BLaER1 treated with 17β-estradiol and CSF1 and Interleukin-3, amounts not matched to agents 10 nM and 100 nM (cell line): ENCODE measurements around the gene SCAPER.

Source experiments
- H3K27ac ChIP-seq, 11 experiments: shearing (Covaris generic); formaldehyde crosslinking; 2 replicates each; pipeline ENCODE4 v1.8.1; 2022
- H3K27me3 ChIP-seq, 11 experiments: shearing (Covaris generic); formaldehyde crosslinking; 2 replicates each; pipeline ENCODE4 v1.8.1; 2022
- H3K36me3 ChIP-seq, 11 experiments: shearing (Covaris generic); formaldehyde crosslinking; 2 replicates each; pipeline ENCODE4 v1.8.1; 2022
- H3K4me1 ChIP-seq, 10 experiments: shearing (Covaris generic); formaldehyde crosslinking; 2 replicates each; pipeline ENCODE4 v1.8.1; 2022
- H3K4me2 ChIP-seq, 11 experiments: shearing (Covaris generic); formaldehyde crosslinking; 2 replicates each; pipeline ENCODE4 v1.8.1; 2022
- H3K4me3 ChIP-seq, 10 experiments: shearing (Covaris generic); formaldehyde crosslinking; 2 replicates each; pipeline ENCODE4 v1.8.1; 2022
- H3K9ac ChIP-seq, 11 experiments: shearing (Covaris generic); formaldehyde crosslinking; 2 replicates each; pipeline ENCODE4 v1.8.1; 2022
- H3K9me3 ChIP-seq, 11 experiments: shearing (Covaris generic); formaldehyde crosslinking; replicated peaks in 1 of 11; 2 replicates each; pipeline ENCODE4 v1.8.1; 2022
- H4K20me1 ChIP-seq, 11 experiments: shearing (Covaris generic); formaldehyde crosslinking; 2 replicates each; pipeline ENCODE4 v1.8.1; 2022
- Cebpa-rat ChIP-seq, 11 experiments: shearing (Covaris generic); IDR thresholded peaks; 2 replicates each; pipeline ENCODE4 v1.8.1; 2022

The SCAPER gene

DNA sequence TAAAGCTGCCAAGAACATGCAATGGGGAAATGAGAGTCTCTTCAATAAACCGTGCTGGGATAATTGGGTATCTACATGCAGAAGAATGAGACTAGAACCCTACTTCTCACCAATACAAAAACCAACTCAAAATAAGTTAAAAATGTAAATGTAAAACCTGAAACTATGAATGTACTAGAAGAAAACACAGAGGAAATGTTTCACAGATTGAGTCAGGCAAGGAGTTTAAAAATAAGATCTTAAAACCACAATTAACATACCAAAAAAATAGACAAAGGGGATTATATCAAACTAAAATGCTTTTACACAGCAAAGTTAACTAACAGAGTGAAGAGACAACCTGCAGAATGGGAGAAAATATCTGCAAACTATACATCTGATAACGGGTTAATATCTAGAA lies 478.2 kb downstream of the SCAPER start:
- no peak overlapping the region for H3K9ac ChIP-seq
- H3K9me3 ChIP-seq: peaks cover 4 to 17% (median 11%) of the 10 kb centered on the region in 11 experiments; a peak in 14 of 22 replicates
- H3K4me3 ChIP-seq: no peak overlapping the region
- H3K4me1 ChIP-seq: no peaks in the 10 kb centered on the region
- H3K27me3 ChIP-seq: no peaks in the 10 kb centered on the region
- H4K20me1 ChIP-seq: no peaks in the 10 kb centered on the region
- no peak for TF ChIP-seq Cebpa-rat (IDR thresholded peaks at IDR 0.05)
- H3K4me2 ChIP-seq: no peak overlapping the region
- peaks cover 0 to 29% (median 8%) of the 10 kb centered on the region in 11 experiments; a peak in 8 of 22 replicates for H3K36me3 ChIP-seq
- H3K27ac ChIP-seq: no peak overlapping the region

DNA sequence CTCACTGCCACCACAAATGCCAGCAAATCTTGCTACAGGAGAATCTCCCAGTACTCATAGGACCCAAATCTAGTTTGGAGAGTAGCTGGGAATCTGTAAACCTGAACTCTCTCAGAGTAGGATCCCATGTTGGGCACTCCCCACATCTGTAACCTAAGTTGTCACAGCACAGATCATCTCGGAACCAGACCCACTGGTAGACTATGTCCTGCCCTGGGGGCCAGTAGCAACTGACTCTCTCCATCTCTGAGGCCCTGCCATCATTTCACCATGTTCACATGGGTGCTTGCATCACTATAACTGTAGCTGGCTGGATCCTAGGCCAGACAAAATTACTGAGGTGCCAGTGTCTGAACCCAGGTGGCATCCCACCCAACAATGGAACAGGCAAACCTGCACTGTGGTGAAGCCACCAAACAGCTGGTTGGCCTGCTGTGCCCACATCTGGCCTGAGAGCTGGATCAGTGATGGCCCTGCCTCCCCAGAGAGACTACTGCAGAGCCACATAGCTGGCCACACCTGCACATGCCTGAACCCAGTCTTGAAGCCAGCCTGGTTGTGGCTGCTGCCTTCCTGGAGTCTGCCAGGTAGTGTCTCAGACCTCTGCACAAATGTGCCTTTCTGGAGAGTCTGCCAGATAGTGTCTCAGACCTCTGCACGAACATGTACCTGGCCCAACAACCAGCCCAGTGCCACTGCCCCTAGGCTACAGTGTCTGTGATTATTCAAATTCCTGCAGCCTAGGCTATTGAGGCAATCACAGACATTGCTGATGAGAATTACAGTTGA lies 486.6 kb downstream of the SCAPER start:
- no peak overlapping the region for H3K4me3 ChIP-seq

DNA sequence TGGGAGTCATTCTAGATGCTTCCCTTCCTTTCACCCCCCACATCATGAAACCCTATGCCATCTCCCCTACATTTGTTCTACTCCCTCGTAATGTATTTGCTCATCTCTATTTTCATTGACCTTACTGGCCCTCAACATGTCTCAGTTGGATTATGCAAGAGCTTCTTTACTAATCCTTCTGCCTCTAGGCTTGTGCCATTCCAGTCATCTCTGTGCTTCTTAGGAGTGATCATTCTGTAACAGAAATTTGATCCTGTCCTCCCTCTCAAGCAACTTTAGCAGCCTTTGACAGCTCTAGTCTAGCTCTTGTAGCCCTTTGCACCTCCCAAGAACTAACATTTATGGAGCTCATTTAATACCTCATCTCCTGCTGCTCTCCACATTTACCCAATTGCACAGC lies 503.9 kb downstream of the SCAPER start:
- H3K27me3 ChIP-seq: no peaks in the 10 kb centered on the region
- H3K4me1 ChIP-seq: no peaks in the 10 kb centered on the region
- no peak overlapping the region for H3K4me3 ChIP-seq
- H3K36me3 ChIP-seq: peaks cover 0 to 22% (median 5%) of the 10 kb centered on the region in 11 experiments; a peak in 9 of 22 replicates
- TF ChIP-seq Cebpa-rat (IDR thresholded peaks at IDR 0.05): no peak
- H4K20me1 ChIP-seq: no peaks in the 10 kb centered on the region
- 0 out of 22 replicates have a peak, but pooled peaks cover 0 to 3% (median 0%) of the 10 kb centered on the region in 11 experiments for H3K9me3 ChIP-seq
- H3K9ac ChIP-seq: no peak overlapping the region
- H3K27ac ChIP-seq: no peak overlapping the region
- H3K4me2 ChIP-seq: no peak overlapping the region

More for the DNA sequence above, 486.6 kb downstream of the SCAPER start:
- no peak overlapping the region for H3K4me2 ChIP-seq
- no peak overlapping the region for H3K27ac ChIP-seq
- H3K9me3 ChIP-seq: no peaks in the 10 kb centered on the region
- H3K4me1 ChIP-seq: no peaks in the 10 kb centered on the region
- no peaks in the 10 kb centered on the region for H3K27me3 ChIP-seq
- no peak for TF ChIP-seq Cebpa-rat (IDR thresholded peaks at IDR 0.05)
- no peaks in the 10 kb centered on the region for H3K36me3 ChIP-seq
- no peaks in the 10 kb centered on the region for H4K20me1 ChIP-seq
- H3K9ac ChIP-seq: no peak overlapping the region

DNA sequence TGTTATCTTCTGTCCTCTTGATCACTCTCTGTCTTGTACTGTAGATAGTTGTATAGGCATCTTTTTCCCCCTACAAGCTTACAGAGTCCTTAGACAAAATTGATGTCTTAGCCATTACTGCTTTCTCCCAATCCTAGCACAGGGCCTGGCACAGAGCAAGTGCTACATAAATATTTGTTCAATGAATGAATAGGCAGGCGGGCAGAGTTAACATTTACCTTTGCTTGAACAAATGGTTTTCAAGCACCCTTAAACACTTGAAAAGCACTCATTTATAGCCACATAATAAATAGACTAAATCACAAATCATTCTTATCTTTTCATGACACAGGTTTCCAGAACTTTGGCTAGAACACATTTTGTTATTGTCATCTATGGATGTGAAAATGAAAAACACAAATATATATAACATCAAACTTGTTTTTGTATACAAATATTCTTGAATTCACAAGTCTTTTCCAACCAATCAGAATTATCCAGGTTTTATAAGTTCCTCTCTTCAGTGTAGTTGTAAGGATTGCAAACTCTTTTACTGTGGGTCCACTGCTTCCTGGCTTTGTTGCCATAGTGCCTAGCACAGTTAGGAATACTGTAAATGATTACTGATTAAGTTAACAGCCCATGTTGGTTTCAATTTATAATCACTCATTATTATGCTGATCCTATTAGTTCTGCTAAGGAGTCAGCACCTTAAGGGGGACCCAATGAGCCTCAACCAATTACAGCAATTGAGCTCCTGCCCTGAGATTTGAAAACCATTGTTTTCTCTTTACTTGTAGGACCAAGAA lies 506.6 kb downstream of the SCAPER start:
- Histone ChIP-seq H3K4me2 (no peak overlapping the region), H3K27ac (no peak overlapping the region), H3K4me1 (no peaks in the 10 kb centered on the region), H3K9me3 (0 out of 22 replicates have a peak, but pooled peaks cover 0 to 3% (median 0%) of the 10 kb centered on the region in 11 experiments), H3K9ac (no peak overlapping the region), H3K4me3 (no peak overlapping the region), H3K27me3 (no peaks in the 10 kb centered on the region), H3K36me3 (peaks cover 0 to 19% (median 0%) of the 10 kb centered on the region in 11 experiments; a peak in 4 of 22 replicates), H4K20me1 (no peaks in the 10 kb centered on the region)
- TF ChIP-seq Cebpa-rat (IDR thresholded peaks at IDR 0.05): no peak

DNA sequence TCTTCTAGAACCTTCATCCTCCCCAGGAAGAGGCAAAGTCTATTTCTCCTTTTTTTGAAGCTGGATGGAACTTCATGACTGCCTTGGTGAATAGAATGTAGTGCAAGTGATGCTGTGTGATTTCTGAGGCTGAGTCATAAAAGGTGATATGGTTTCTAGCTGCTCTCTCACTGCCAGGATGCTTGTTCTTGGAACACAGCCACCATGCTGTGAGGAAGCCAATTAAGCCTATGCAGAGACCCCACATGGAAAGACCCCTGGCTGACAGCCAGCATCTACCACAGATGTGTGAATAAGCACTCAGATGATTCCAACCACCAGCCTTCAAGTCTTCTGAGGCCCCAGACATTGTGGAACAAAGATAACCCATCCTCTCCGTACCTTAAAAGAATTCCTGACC lies 511.5 kb downstream of the SCAPER start:
- no peak overlapping the region for H3K9ac ChIP-seq
- H3K36me3 ChIP-seq: no peaks in the 10 kb centered on the region
- H4K20me1 ChIP-seq: no peaks in the 10 kb centered on the region
- no peak overlapping the region for H3K4me2 ChIP-seq
- no peak for TF ChIP-seq Cebpa-rat (IDR thresholded peaks at IDR 0.05)
- 0 out of 22 replicates have a peak, but pooled peaks cover 0 to 3% (median 0%) of the 10 kb centered on the region in 11 experiments for H3K9me3 ChIP-seq
- H3K4me1 ChIP-seq: no peaks in the 10 kb centered on the region
- H3K27ac ChIP-seq: no peak overlapping the region
- no peaks in the 10 kb centered on the region for H3K27me3 ChIP-seq
- no peak overlapping the region for H3K4me3 ChIP-seq

DNA sequence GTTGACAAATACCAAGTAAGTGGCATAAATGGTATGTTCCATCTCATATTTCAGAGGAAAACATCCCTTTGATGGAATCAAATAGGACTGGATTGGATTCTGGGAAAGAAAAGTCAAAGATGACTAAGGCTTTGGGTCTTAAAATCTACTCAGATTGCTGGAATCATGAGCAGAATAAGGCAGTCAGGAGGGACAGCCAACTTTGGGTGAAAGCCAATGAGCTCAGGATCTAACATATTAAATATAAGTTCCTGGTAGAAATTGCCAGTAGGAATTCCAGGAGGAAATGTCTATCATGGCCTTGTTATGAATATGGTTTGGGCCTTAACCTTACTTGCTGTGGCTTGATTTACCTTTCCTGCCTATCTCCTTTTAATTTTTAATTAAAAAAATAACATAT lies 513.3 kb downstream of the SCAPER start:
- H4K20me1 ChIP-seq: no peaks in the 10 kb centered on the region
- H3K9me3 ChIP-seq: no peaks in the 10 kb centered on the region
- no peak overlapping the region for H3K9ac ChIP-seq
- no peak overlapping the region for H3K4me3 ChIP-seq
- no peak for TF ChIP-seq Cebpa-rat (IDR thresholded peaks at IDR 0.05)
- no peaks in the 10 kb centered on the region for H3K27me3 ChIP-seq
- H3K4me1 ChIP-seq: no peaks in the 10 kb centered on the region
- H3K36me3 ChIP-seq: no peaks in the 10 kb centered on the region
- no peak overlapping the region for H3K27ac ChIP-seq
- no peak overlapping the region for H3K4me2 ChIP-seq

DNA sequence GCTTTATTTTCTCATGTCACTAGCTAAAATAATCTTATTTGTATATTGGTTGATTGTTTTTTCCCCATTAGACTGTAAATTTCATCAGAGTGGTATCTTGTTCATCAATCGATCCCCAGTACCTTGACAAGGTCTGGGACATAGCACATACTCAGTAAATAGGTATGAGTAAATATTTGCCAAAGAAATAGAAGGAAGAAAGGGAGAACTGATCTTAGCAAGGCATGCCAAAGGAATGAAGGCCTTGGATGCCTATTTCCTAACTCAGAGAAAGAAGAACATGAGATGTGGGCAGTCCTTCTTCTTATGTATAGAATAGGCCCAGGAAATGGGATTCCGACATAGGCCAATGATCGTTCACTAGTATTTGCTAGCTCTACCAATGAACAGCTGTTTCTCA lies 513.8 kb downstream of the SCAPER start:
- no peaks in the 10 kb centered on the region for H4K20me1 ChIP-seq
- H3K4me3 ChIP-seq: no peak overlapping the region
- H3K36me3 ChIP-seq: no peaks in the 10 kb centered on the region
- no peaks in the 10 kb centered on the region for H3K9me3 ChIP-seq
- H3K9ac ChIP-seq: no peak overlapping the region
- H3K4me1 ChIP-seq: no peaks in the 10 kb centered on the region
- no peaks in the 10 kb centered on the region for H3K27me3 ChIP-seq
- no peak overlapping the region for H3K4me2 ChIP-seq
- TF ChIP-seq Cebpa-rat (IDR thresholded peaks at IDR 0.05): no peak
- no peak overlapping the region for H3K27ac ChIP-seq

DNA sequence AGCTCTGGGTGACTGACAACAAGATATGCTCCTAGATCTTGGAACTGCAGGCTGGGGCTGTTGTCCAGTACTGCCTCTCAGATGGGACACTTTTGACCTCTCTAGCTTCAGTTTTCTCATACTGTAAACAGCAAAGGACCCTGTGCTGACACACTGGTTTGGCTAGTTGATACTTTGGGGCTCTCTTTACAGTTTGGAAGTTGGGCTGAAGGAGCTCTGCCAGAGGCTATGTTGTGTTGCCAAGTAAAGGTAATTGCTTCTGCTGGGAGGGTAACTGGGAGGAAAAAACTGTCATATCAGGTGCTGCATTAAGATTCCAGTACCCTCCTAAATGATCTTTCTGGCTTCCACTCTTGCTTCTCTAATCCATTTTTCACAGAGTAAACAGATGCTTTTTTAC lies 514.6 kb downstream of the SCAPER start:
- H3K27ac ChIP-seq: no peak overlapping the region
- H3K9ac ChIP-seq: no peak overlapping the region
- H3K4me3 ChIP-seq: no peak overlapping the region
- H3K4me1 ChIP-seq: no peaks in the 10 kb centered on the region
- H3K9me3 ChIP-seq: no peaks in the 10 kb centered on the region
- H4K20me1 ChIP-seq: no peaks in the 10 kb centered on the region
- H3K36me3 ChIP-seq: no peaks in the 10 kb centered on the region
- H3K27me3 ChIP-seq: no peaks in the 10 kb centered on the region
- H3K4me2 ChIP-seq: no peak overlapping the region
- no peak for TF ChIP-seq Cebpa-rat (IDR thresholded peaks at IDR 0.05)

DNA sequence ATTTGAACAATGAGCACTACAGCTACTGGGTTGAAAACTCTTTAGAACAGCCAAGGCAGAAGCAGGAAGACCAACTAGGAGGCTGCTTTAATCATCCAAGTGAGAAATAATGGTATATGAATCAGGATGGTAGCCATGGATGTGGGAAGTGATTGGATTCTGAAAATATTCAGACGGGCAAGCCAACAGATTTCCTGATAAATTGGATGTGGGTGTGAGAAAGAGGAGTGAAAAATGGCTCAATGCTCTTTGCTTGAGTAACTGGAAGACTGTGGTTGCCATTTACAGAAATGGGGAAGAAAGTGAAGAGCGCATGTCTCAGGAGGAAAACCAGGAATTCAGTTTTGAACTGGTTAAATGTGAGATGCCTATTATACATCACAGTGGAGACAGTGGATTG lies 518.2 kb downstream of the SCAPER start:
- H3K9me3 ChIP-seq: no peaks in the 10 kb centered on the region
- no peaks in the 10 kb centered on the region for H4K20me1 ChIP-seq
- no peak overlapping the region for H3K9ac ChIP-seq
- H3K4me1 ChIP-seq: no peaks in the 10 kb centered on the region
- H3K27ac ChIP-seq: no peak overlapping the region
- no peak overlapping the region for H3K4me3 ChIP-seq
- no peak for TF ChIP-seq Cebpa-rat (IDR thresholded peaks at IDR 0.05)
- no peaks in the 10 kb centered on the region for H3K27me3 ChIP-seq
- H3K4me2 ChIP-seq: no peak overlapping the region
- no peaks in the 10 kb centered on the region for H3K36me3 ChIP-seq
